GM19328 (cell line): ENCODE measurements around the gene ASS1.

Experiments used
- ATAC-seq: cut with Tn5 transposase; IDR thresholded peaks from one replicate; pipeline ENCODE4 v1.9.1; 2021; ENCODE audit warnings: mild to moderate bottlenecking, moderate library complexity; ENCODE audit not compliant: unreplicated experiment

ASS1 gene

DNA sequence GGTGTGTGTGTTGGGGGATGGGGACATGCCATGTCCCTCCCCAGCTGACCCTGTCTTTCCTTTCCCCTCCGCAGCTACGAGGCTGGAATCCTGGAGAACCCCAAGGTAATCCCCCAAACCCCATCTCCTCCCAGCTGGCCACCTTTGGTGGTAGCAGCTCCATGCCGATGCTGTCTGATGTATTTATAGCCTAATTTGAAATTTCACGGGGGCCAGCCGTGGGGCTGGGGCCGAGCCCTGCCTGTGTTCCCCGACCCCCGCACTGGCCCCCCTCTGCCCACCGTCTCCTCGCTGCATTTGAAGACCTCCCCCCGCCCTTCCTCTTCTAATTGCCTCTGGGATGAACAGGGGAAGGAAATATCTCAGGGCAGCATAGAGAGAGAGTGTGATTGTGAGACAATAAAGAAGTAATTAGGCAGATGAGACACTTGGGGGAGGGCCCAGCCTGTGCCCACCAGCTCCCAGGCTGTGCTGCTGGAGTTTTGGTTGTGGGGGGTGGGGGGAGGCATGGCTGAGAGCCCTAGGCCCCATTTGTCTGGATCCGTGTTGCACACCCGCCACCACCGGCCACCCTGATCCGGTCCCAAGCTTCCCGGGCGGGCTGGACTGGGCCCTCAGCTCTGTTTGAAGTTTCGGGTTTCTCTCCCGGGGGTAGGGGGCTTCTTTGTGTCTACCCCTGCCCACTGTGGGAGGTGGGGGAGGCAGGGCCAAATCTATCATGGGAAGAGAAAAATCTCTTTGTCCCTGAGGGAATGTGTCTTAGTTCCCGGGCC is 26.8 kb downstream of the ASS1 start:
- no peak for ATAC-seq

DNA sequence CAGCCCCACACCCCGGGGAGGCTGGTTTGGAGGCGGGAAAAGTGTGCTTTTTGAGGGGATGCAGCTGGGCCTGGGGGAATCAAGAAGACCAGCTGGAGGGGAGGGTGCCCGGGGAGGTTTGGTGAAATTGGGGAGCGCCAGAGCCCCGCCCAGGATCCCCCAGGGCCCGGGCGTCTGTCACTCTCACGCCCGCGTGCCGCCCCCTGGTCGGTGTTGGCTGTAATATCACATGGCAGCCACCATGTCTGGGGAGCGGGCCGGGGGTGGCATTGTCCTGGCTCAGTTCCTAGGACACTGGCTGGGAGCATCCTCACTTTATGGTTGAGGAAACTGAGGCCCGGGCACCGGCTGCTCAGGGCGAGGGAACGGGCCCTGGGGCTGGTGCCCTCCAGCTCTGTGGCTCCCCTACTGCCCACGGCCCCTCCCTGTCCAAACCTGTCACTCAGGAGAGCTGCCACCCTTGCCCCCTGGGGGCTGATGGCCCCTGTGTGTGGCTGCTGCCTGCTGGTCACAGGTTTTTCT is 27.5 kb downstream of the ASS1 start:
- no peak for ATAC-seq

- ATAC-seq, result no peak
These were observed 28.2 kb downstream of the ASS1 start for GRCh38 chr9:130473009-130473408.

- ATAC-seq, result no peak
These were observed 28.8 kb downstream of the ASS1 start for GRCh38 chr9:130473566-130473965.

DNA sequence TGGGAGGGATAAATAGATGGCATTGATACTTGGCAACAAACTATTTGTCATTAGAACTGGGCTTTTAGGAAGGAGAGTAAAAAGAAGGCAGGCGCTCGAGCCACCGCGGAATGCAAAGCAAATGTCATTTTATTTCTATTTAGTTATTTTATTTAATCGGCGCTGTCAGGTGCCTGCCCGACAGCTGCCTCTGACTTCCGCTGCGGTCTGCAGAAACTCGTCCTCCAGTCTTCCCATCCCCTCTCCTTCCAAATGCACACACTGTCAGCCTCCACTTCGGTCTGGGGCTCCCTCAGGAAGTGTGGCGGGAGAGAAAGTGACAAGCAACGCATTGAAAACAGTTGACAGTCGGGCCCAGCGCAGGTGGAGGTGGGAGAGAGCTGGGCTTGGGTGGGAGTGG is 29.3 kb downstream of the ASS1 start:
- no peak for ATAC-seq

DNA sequence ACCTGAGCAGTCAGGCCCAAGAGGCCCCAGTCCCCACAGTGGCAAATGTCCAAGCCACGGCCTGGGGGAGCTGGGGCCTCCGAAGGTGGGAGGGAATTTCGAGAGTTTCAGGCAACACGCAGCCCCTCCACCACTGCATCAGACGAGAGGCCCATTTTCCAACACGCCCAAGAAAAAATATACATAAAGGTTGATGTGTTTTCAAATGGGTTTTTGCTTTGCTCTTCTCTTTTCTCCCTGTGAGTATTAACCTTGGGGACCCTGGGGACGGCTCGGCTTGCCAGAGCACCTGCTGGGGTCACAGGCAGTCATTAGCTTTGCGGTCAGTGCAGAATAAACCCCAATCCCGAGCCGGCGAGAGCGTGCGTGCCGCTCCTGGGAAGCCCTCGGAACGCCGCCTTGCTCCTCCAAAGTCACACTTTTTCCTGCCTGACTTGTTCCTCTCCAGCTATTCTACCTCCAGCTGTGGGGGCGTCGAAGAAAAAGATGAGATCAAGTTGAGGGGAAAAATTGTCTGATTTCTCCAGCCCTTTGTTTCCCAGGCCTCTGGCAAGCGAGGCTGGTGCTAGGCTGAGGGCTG is 31.5 kb downstream of the ASS1 start:
- ATAC-seq, result no peak

DNA sequence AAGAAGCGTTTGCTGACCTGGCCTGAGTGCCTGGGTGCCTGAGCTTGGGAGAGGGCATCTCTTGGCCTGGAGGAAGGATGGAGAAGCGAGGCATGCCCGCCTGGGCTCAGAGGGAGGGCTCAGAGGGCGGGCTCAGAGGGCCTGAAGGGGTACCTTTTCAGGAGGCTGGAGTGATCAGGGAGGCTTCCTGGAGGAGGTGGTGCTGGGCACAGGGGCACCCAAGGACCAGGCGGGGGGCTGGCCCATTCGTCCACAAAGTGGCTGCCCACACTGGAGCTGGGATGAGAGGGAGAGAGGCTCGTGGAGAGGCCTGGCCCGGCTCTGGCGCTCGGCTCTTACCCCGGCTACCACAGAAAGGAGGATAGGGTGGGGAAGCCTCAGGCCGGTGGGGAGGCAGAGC is 32.8 kb downstream of the ASS1 start:
- no peak for ATAC-seq

DNA sequence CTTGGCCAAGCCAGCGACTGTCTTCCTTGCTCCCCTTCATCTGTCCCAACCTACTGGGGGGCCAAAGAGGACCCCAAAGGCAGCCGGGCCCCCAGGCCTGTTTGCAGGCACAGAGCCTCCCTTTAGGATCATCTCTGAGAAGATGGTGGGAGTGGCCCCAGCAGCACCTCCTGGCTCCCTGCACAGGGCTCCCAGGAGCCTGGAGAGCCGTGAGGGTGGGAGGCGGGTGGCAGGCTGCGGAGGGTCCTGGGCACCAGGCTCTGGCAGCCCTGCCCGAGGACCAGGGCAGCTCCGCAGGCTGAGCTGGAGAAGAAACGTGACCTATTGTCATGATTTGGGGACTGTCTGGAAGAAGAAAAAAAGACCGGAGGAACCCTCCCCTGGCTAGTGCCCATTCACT is 33.4 kb downstream of the ASS1 start:
- ATAC-seq, result no peak

DNA sequence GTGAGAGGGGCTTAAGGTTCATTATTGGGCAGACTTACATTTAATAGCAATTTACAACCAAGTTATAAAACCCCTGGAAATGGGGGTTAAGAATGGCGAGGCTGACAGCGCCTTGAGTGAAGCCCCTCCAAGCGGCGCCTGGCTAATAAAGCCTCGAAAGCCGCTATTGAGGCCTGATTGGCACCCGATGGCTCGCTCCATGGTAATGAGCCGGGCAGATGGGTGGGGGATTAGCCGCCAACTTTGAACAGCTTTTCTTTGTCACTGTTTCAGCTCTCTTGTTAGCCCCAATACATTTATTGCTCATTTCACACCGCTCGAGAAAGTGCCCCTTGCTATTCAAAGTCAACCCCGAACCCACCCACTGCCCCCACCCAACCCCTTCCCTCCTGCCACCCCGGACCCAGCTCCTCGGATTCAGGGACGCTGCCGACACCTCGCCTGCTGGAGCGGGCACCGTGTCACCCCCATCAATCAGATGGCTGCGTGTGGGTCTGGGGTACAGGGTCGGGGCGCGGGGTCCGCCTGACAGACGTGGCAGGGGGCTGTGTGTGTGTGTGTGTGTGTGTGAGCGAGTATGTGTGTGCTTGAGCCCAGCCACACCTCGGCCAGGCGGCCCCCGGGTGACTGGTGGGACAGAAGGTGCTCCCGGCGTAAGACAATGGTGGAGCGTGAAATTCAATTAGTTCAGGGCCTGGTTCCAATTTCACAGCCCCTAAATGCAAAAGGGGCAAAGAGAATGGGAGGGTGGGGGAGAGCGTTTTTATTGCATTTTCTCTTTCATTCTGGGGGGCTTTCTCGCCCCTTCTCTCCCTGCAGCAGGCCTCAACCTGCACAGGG is 34.2 kb downstream of the ASS1 start:
- ATAC-seq, result no peak

GRCh38 chr9:130479587-130479986 is 34.8 kb downstream of the ASS1 start:
- no peak for ATAC-seq

- no peak for ATAC-seq
These were observed 35.9 kb downstream of the ASS1 start for GRCh38 chr9:130480673-130481072.

DNA sequence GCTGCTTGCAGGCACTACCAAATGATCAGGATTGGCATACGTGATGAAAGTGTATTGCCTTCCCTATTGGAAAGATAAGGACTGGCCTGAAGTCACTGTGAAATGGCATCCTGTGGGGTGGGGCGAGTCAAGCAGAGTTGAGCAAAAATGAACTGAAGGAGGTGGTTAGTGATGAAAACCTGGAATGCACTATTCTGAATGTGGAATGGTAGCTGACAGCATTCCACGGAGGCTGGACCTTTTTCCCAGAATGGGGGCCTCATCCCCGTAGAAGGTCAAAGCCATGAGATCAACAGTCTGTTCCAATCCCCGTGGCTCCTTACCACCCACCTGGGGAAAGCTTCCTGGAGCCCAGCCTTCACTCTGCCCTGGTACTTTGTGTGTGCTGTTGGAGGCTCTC is 37.7 kb downstream of the ASS1 start:
- ATAC-seq, result no peak

DNA sequence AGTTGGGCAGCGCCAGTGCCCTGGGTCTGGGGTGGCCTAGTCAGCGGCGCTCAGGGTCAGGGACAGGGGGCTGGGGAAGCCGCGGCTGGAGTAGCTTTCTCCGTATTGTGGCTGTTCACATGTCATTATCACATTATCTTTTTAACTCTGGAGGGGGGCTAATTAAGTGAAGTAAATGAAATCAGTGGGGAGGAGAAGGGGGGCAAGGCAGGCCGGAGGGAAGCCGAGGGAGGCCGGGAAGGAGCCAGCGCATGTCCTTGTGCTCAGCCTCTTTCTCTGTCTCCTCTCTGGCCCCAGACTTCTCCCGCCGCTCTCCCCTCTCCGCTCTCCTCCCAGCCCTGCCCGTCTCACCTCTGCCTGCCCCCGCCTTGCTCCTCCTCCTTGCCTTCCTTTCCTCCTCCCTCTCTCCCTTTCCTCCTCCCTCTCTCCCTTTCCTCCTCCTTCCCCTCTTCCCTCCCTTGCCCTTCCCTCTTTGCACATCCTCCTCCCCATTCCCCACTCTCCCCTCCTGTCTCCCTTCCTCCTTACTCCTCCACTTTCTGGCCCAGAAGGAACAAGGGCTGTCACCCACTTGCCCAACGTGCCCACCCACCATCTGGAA is 38.7 kb downstream of the ASS1 start:
- no peak for ATAC-seq

- ATAC-seq, result no peak
These were observed 39.8 kb downstream of the ASS1 start for GRCh38 chr9:130484362-130485072.

DNA sequence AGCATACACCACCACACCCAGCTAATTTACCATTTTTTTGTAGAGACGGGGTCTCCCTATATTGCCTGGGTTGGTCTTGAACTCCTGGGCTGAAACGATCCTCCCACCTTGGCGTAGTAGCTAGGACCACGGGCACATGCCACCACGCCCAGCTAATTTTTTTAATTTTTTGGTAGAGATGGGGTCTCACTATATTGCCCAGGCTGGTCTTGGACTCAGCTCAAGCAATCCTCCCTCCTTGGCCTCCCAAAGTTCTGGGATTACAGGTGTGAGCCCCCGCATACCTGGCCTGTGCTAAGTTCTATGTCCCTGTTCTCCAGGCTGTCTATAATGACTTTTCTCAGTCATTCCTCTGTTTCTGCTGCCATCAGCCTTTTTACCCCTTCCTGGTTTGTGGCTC is 41.3 kb downstream of the ASS1 start:
- no peak for ATAC-seq

DNA sequence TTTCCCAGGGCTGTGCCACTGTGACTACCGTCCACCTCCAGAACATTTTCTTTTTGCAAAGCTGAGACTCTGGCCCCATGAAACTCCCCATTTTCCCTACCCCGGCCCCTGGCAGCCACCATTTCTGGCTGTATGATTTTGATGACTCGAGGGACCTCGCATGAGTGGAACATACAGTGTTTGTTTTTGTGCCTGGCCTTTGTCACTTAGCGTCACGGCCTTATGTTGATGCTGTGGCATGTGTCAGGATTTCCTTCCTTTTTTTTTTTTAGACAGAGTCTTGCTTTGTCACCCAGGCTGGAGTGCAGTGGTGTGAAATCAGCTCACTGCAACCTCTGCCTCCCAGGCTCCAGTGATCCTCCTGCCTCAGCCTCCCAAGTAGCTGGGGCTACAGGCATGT is 42.7 kb downstream of the ASS1 start:
- no peak for ATAC-seq

DNA sequence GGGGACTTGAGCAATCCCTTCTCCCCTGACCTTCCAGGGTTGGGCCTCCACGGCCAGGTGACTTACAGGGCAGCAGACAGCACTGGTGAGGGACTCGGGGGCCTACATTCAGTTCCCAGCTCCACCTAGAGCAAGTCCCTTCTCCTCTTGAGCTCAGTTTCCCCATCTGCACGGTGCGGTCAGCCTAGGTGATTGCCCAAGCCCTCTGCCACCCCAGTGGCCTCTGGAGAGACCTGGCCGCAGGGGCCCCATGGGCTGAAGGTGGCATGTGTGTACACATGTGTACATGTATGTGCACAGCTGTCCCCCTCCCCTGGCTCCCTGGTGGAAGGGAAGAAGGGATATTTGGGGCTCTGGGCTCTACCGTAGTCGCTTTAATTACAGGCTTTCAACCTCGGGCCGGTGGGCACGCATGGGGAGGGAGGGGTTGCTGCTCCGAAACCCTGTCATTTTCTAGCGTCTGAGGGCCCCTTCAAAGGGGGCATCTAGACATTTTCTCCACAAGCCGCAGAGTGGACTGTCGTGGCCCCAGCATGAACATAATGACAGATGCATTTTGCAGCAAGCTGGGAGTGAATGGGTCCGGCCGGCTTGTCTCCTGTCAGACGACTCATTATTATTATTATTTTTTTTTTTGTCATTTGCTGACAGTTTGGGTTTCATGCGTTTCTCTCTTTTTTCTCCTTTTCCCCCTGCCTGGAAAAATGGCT is 44.0 kb downstream of the ASS1 start:
- ATAC-seq, result no peak

- ATAC-seq, result no peak
These were observed 46.2 kb downstream of the ASS1 start for GRCh38 chr9:130490981-130491380.

- ATAC-seq, result no peak
These were observed 47.2 kb downstream of the ASS1 start for GRCh38 chr9:130491830-130492482.

- no peak for ATAC-seq
These were observed 48.3 kb downstream of the ASS1 start for GRCh38 chr9:130493021-130493420.
